SH-SY5Y (cell line): ENCODE measurements around the gene NHS.

Experiments
- GATA2 ChIP-seq: IDR thresholded peaks from 2 replicates; pipeline ENCODE4 v1.6.1; 2011; ENCODE audit warnings: mild to moderate bottlenecking, low read depth, low read length
- GATA3 ChIP-seq: IDR thresholded peaks from 2 replicates; pipeline ENCODE4 v1.6.1; 2011; ENCODE audit warnings: low read depth, mild to moderate bottlenecking, low read length, moderate library complexity

GRCh38 chrX:17643528-17643927 lies 268.5 kb downstream of the NHS start:
- no peak for TF ChIP-seq GATA2
- TF ChIP-seq GATA3: no peak
